Measurements from ENCODE around the gene TTC38. TPM values are rescaled to one million over a fixed set of nuclear protein-coding genes. Genes with fewer than 3 reads are reported as not detected.
"Not testable (repeated sequence)": the region's sequence is repeated elsewhere in the genome, so short reads cannot be mapped to it uniquely, and the experiment has no call there.

TTC38 gene
- total RNA-seq, 6 donors from 2014 or later: 23.7 to 84.9 (median 34.3) TPM

- DNase-seq (no peak), ATAC-seq (ENCODE audit: low FRiP score in 2 of 2) (no peak)
- Histone ChIP-seq H3K27ac (no peak overlapping the region), H3K9me3 (no peaks in the 10 kb centered on the region), H3K4me3 (no peak overlapping the region), H3K36me3 (no peaks in the 10 kb centered on the region), H3K4me1 (peaks cover 15 to 18% (median 17%) of the 10 kb centered on the region in 4 donors), H3K27me3 (no peaks in the 10 kb centered on the region)
- 97 to 100% methylated on average over 7 of the region's 7 CpGs for WGBS, 2 donors
- no peak for TF ChIP-seq POLR2AphosphoS5 (IDR thresholded peaks at IDR 0.05)
- no peak for TF ChIP-seq CTCF (IDR thresholded peaks at IDR 0.05)
- no peak for TF ChIP-seq POLR2A (IDR thresholded peaks at IDR 0.05)
- TF ChIP-seq EP300 (IDR thresholded peaks at IDR 0.05): no peak
Observed at GRCh38 chr22:46300491-46300890, 32.7 kb downstream of the TTC38 start.

- no peak for DNase-seq
- 86 to 90% methylated on average over 7 of the region's 7 CpGs for WGBS, 2 donors
Observed at GRCh38 chr22:46303347-46303965, 35.6 kb downstream of the TTC38 start.

GRCh38 chr22:46308283-46308988, 40.6 kb downstream of the TTC38 start:
- no peaks in the 10 kb centered on the region for H3K36me3 ChIP-seq
- DNase-seq (no peak), ATAC-seq (ENCODE audit: low FRiP score in 2 of 2) (no peak)
- no peaks in the 10 kb centered on the region for H3K9me3 ChIP-seq
- H3K27ac ChIP-seq: no peak overlapping the region
- TF ChIP-seq POLR2A (IDR thresholded peaks at IDR 0.05) (no peak), EP300 (IDR thresholded peaks at IDR 0.05) (no peak), POLR2AphosphoS5 (IDR thresholded peaks at IDR 0.05) (no peak), CTCF (IDR thresholded peaks at IDR 0.05) (no peak)
- no peaks in the 10 kb centered on the region for H3K27me3 ChIP-seq
- no peak overlapping the region for H3K4me3 ChIP-seq
- WGBS, 2 donors: 92 to 94% methylated on average over 20 to 23 of the region's 23 CpGs
- H3K4me1 ChIP-seq: no peaks in the 10 kb centered on the region

More at GRCh38 chr22:46303347-46303965, 35.6 kb downstream of the TTC38 start:
- H3K36me3 ChIP-seq: no peaks in the 10 kb centered on the region
- H3K4me3 ChIP-seq: no peak overlapping the region
- ATAC-seq (ENCODE audit: low FRiP score in 2 of 2): no peak
- H3K9me3 ChIP-seq: no peaks in the 10 kb centered on the region
- TF ChIP-seq EP300 (IDR thresholded peaks at IDR 0.05): no peak
- no peak for TF ChIP-seq POLR2A (IDR thresholded peaks at IDR 0.05)
- H3K4me1 ChIP-seq: no peaks in the 10 kb centered on the region
- H3K27ac ChIP-seq: no peak overlapping the region
- no peaks in the 10 kb centered on the region for H3K27me3 ChIP-seq

- 94 to 96% methylated on average over 9 to 15 of the region's 15 CpGs for WGBS, 2 donors
- no peak for ATAC-seq (ENCODE audit: low FRiP score in 2 of 2)
- no peak overlapping the region for H3K4me3 ChIP-seq
- H3K27ac ChIP-seq: no peak overlapping the region
- no peaks in the 10 kb centered on the region for H3K36me3 ChIP-seq
- H3K4me1 ChIP-seq: no peaks in the 10 kb centered on the region
- H3K27me3 ChIP-seq: no peaks in the 10 kb centered on the region
- no peak for DNase-seq
- TF ChIP-seq POLR2A (IDR thresholded peaks at IDR 0.05) (no peak), POLR2AphosphoS5 (IDR thresholded peaks at IDR 0.05) (no peak), EP300 (IDR thresholded peaks at IDR 0.05) (no peak), CTCF (IDR thresholded peaks at IDR 0.05) (no peak)
- no peaks in the 10 kb centered on the region for H3K9me3 ChIP-seq
Observed at GRCh38 chr22:46309526-46310085, 41.8 kb downstream of the TTC38 start.

- Histone ChIP-seq H3K27me3 (no peaks in the 10 kb centered on the region), H3K9me3 (no peaks in the 10 kb centered on the region), H3K4me3 (no peak overlapping the region), H3K36me3 (no peaks in the 10 kb centered on the region), H3K27ac (no peak overlapping the region), H3K4me1 (no peaks in the 10 kb centered on the region)
- 96 to 97% methylated on average over 2 to 8 of the region's 8 CpGs for WGBS, 2 donors
- no peak for TF ChIP-seq CTCF (IDR thresholded peaks at IDR 0.05)
- TF ChIP-seq POLR2AphosphoS5 (IDR thresholded peaks at IDR 0.05): no peak
- TF ChIP-seq POLR2A (IDR thresholded peaks at IDR 0.05): no peak
- no peak for TF ChIP-seq EP300 (IDR thresholded peaks at IDR 0.05)
- ATAC-seq (ENCODE audit: low FRiP score in 2 of 2) (no peak), DNase-seq (no peak)
Observed at GRCh38 chr22:46312056-46312455, 44.2 kb downstream of the TTC38 start.

GRCh38 chr22:46312848-46313247, 45.0 kb downstream of the TTC38 start:
- WGBS, 2 donors: 90 to 100% methylated on average over 2 of the region's 2 CpGs
- H3K4me1 ChIP-seq; H3K4me3 ChIP-seq; H3K27ac ChIP-seq; ATAC-seq (ENCODE audit: low FRiP score in 2 of 2); H3K27me3 ChIP-seq; DNase-seq; H3K9me3 ChIP-seq; H3K36me3 ChIP-seq: not testable (repeated sequence)
